AG09309 (cell line): ENCODE measurements around the gene SVIL.
"Not testable (repeated sequence)": the region's sequence is repeated elsewhere in the genome, so short reads cannot be mapped to it uniquely, and the experiment has no call there.

Source experiments
- DNase-seq: peaks from one replicate; pipeline ENCODE4 v3.0.0-alpha.2; 2010; ENCODE audit warnings: low read depth
- H3K4me3 ChIP-seq: 2 replicates; pipeline ENCODE4 v1.5.1; 2011; ENCODE audit warnings: mild to moderate bottlenecking, low read depth, low read length, moderate library complexity; ENCODE audit not compliant: control insufficient read depth
- TF ChIP-seq, protein P1 (sequence below): IDR thresholded peaks from 2 replicates; pipeline ENCODE4 v1.5.1; 2011; ENCODE audit warnings: mild to moderate bottlenecking, low read depth, low read length, inconsistent platforms; ENCODE audit not compliant: insufficient read depth, control insufficient read depth; ENCODE audit errors: missing control alignments

SVIL gene

GRCh38 chr10:29559996-29560395 is 74.8 kb downstream of the SVIL start:
- no peak for DNase-seq
- TF ChIP-seq, protein P1, sequence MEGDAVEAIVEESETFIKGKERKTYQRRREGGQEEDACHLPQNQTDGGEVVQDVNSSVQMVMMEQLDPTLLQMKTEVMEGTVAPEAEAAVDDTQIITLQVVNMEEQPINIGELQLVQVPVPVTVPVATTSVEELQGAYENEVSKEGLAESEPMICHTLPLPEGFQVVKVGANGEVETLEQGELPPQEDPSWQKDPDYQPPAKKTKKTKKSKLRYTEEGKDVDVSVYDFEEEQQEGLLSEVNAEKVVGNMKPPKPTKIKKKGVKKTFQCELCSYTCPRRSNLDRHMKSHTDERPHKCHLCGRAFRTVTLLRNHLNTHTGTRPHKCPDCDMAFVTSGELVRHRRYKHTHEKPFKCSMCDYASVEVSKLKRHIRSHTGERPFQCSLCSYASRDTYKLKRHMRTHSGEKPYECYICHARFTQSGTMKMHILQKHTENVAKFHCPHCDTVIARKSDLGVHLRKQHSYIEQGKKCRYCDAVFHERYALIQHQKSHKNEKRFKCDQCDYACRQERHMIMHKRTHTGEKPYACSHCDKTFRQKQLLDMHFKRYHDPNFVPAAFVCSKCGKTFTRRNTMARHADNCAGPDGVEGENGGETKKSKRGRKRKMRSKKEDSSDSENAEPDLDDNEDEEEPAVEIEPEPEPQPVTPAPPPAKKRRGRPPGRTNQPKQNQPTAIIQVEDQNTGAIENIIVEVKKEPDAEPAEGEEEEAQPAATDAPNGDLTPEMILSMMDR, result no peak

GRCh38 chr10:29557665-29558064 is 77.1 kb downstream of the SVIL start:
- DNase-seq, result no peak
- TF ChIP-seq, protein P1, result no peak

More at GRCh38 chr10:29559996-29560395, 74.8 kb downstream of the SVIL start:
- no peak overlapping the region for H3K4me3 ChIP-seq

GRCh38 chr10:29555746-29556481 is 78.9 kb downstream of the SVIL start:
- H3K4me3 ChIP-seq, result no peak overlapping the region
- TF ChIP-seq, protein P1, result no peak
- peak; percentile 63 for DNase-seq

More at GRCh38 chr10:29557665-29558064, 77.1 kb downstream of the SVIL start:
- no peak overlapping the region for H3K4me3 ChIP-seq

- H3K4me3 ChIP-seq, result no peak overlapping the region
- TF ChIP-seq, protein P1, result no peak
- no peak for DNase-seq
Observed at GRCh38 chr10:29555091-29555745, 79.6 kb downstream of the SVIL start.

GRCh38 chr10:29554660-29555059 is 80.1 kb downstream of the SVIL start:
- TF ChIP-seq, protein P1, result peak; percentile 21
- H3K4me3 ChIP-seq, result no peak overlapping the region
- no peak for DNase-seq

DNA sequence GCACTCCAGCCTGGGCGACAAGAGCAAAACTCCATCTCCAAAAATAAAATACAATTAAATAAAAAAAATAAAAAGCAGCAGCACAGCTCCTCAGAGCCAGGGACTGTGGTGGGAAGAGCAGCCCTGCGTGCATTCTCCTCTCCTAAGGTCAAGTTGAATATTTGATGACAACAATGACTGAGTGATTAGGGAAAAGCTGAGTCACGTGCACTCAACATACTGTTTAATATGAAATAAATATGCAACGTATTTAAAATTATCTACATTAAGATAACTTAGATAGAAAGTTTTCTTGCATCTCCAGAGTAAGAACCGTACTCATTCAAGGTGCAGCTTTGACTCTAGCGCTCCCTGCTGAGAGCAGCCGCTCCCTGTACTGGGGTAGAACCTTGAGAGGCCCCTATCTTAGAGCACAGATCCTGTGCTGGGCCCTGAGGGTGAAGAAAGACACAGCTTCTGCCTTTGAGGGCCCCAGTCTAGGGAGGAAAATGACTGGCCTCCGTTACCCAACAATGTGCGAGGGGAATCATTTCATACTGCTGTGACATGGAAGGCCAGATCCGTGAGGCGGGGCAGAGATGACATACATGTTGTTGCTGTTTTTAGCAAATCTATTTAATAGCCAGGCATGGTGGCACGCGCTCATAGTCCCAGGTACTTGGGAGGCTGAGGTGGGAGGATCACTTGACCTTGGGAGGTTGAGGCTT is 81.1 kb downstream of the SVIL start:
- DNase-seq, result no peak
- TF ChIP-seq, protein P1, result no peak
- no peak overlapping the region for H3K4me3 ChIP-seq

DNA sequence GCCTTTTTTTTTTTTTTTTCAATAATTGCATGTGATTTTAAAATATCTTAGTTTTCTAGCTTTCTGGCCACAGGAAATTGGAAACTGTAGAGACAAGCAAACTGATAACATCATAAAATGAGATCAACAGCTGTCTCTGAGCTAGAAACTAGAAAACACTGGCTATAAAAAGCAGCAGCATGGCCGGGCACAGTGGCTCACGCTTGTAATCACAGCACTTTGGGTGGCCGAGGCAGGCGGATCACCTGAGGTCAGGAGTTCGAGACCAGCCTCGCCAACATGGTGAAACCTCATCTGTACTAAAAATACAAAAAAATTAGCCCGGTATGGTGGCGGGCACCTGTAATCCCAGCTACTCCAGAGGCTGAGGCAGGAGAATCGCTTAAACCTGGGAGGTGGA is 81.7 kb downstream of the SVIL start:
- DNase-seq, result not testable (repeated sequence)

DNA sequence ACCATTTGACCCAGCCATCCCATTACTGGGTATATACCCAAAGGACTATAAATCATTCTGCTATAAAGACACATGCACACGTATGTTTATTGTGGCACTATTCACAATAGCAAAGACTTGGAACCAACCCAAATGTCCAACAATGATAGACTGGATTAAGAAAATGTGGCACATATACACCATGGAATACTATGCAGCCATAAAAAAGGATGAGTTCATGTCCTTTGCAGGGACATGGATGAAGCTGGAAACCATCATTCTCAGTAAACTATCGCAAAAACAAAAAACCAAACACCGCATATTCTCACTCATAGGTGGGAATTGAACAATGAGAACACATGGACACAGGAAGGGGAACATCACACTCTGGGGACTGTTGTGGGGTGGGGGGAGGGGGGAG is 85.3 kb downstream of the SVIL start:
- DNase-seq, H3K4me3 ChIP-seq: not testable (repeated sequence)

More for the DNA sequence above, 81.7 kb downstream of the SVIL start:
- not testable (repeated sequence) for H3K4me3 ChIP-seq
